HG03571 (cell line): ENCODE measurements around the gene HSD17B11.
"Not testable (repeated sequence)": the region's sequence is repeated elsewhere in the genome, so short reads cannot be mapped to it uniquely, and the experiment has no call there.

Source experiments
- ATAC-seq: cut with Tn5 transposase; IDR thresholded peaks from one replicate; pipeline ENCODE4 v1.9.1; 2021; ENCODE audit not compliant: unreplicated experiment

HSD17B11 gene

GRCh38 chr4:87360338-87360935 lies 30.6 kb downstream of the HSD17B11 start:
- ATAC-seq, result no peak

GRCh38 chr4:87359258-87359657 lies 31.7 kb downstream of the HSD17B11 start:
- ATAC-seq, result no peak

GRCh38 chr4:87356832-87357526 lies 34.0 kb downstream of the HSD17B11 start:
- no peak for ATAC-seq

GRCh38 chr4:87354168-87355102 lies 36.6 kb downstream of the HSD17B11 start:
- no peak for ATAC-seq

GRCh38 chr4:87353592-87353991 lies 37.4 kb downstream of the HSD17B11 start:
- ATAC-seq, result peak; percentile 79

GRCh38 chr4:87345139-87345538 lies 45.8 kb downstream of the HSD17B11 start:
- ATAC-seq, result no peak

- ATAC-seq, result no peak
Measured at GRCh38 chr4:87342872-87343271, 48.1 kb downstream of the HSD17B11 start.

GRCh38 chr4:87341954-87342635 lies 48.9 kb downstream of the HSD17B11 start:
- ATAC-seq, result not testable (repeated sequence)

- no peak for ATAC-seq
Measured at GRCh38 chr4:87339440-87339839, 51.5 kb downstream of the HSD17B11 start.

GRCh38 chr4:87337361-87337760 lies 53.6 kb downstream of the HSD17B11 start:
- no peak for ATAC-seq

GRCh38 chr4:87333267-87333666 lies 57.7 kb downstream of the HSD17B11 start:
- no peak for ATAC-seq

- ATAC-seq, result no peak
Measured at GRCh38 chr4:87330761-87331160, 60.2 kb downstream of the HSD17B11 start.

- ATAC-seq, result no peak
Measured at GRCh38 chr4:87327136-87327535, 63.9 kb downstream of the HSD17B11 start.

- ATAC-seq, result no peak
Measured at GRCh38 chr4:87326460-87326859, 64.5 kb downstream of the HSD17B11 start.

- ATAC-seq, result no peak
Measured at GRCh38 chr4:87322754-87323153, 68.2 kb downstream of the HSD17B11 start, which contains the start of gene HSD17B13. Gene HSD17B13 (minus strand): TSS chr4:87322882. CDS start chr4:87322841, 41 bp downstream.

- ATAC-seq, result no peak
Measured at GRCh38 chr4:87321888-87322287, 69.1 kb downstream of the HSD17B11 start.

- ATAC-seq, result no peak
Measured at GRCh38 chr4:87317527-87317926, 73.5 kb downstream of the HSD17B11 start.

GRCh38 chr4:87316961-87317360 lies 74.0 kb downstream of the HSD17B11 start:
- no peak for ATAC-seq

GRCh38 chr4:87315000-87315399 lies 76.0 kb downstream of the HSD17B11 start:
- ATAC-seq, result not testable (repeated sequence)

- ATAC-seq, result no peak
Measured at GRCh38 chr4:87313756-87314155, 77.2 kb downstream of the HSD17B11 start.

GRCh38 chr4:87311684-87312083 lies 79.3 kb downstream of the HSD17B11 start:
- no peak for ATAC-seq
